Measurements from ENCODE around the gene CCNT2. TPM values are rescaled to one million over a fixed set of nuclear protein-coding genes. Genes with fewer than 3 reads are reported as not detected.

The CCNT2 gene
- total RNA-seq, 4 donors from 2014 or later = 53.2 to 152 (median 84.9) TPM

GRCh38 chr2:134946073-134946472 is 27.5 kb downstream of the CCNT2 start:
- TF ChIP-seq CTCF (IDR thresholded peaks at IDR 0.05) = no peak
- Histone ChIP-seq H3K9me3 (no peaks in the 10 kb centered on the region), H3K27me3 (no peaks in the 10 kb centered on the region), H3K4me3 (no peak overlapping the region), H3K27ac (no peak overlapping the region), H3K36me3 (no peaks in the 10 kb centered on the region), H3K4me1 (no peaks in the 10 kb centered on the region)
- intact Hi-C loops (cut with DNase I; ENCODE audit: low total_unique reads) = no loop called here
- no peak for DNase-seq

- no peaks in the 10 kb centered on the region for H3K36me3 ChIP-seq
- H3K4me1 ChIP-seq = no peaks in the 10 kb centered on the region
- TF ChIP-seq CTCF (IDR thresholded peaks at IDR 0.05) (no peak), POLR2A (IDR thresholded peaks at IDR 0.05) (no peak)
- intact Hi-C loops (cut with DNase I; ENCODE audit: low total_unique reads) = no loop called here
- no peaks in the 10 kb centered on the region for H3K27me3 ChIP-seq
- H3K4me3 ChIP-seq = no peak overlapping the region
- no peak for DNase-seq
- no peak overlapping the region for H3K27ac ChIP-seq
- no peaks in the 10 kb centered on the region for H3K9me3 ChIP-seq
Measured at GRCh38 chr2:134949981-134950708, 31.5 kb downstream of the CCNT2 start.

GRCh38 chr2:134950886-134951285 is 32.3 kb downstream of the CCNT2 start:
- Histone ChIP-seq H3K36me3 (no peaks in the 10 kb centered on the region), H3K27me3 (no peaks in the 10 kb centered on the region), H3K9me3 (no peaks in the 10 kb centered on the region), H3K27ac (no peak overlapping the region), H3K4me3 (no peak overlapping the region), H3K4me1 (no peaks in the 10 kb centered on the region)
- intact Hi-C loops (cut with DNase I; ENCODE audit: low total_unique reads) = no loop called here
- TF ChIP-seq POLR2A (IDR thresholded peaks at IDR 0.05) (no peak), CTCF (IDR thresholded peaks at IDR 0.05) (no peak)
- no peak for DNase-seq

GRCh38 chr2:134952608-134953007 is 34.0 kb downstream of the CCNT2 start:
- Histone ChIP-seq H3K27ac (no peak overlapping the region), H3K36me3 (no peaks in the 10 kb centered on the region), H3K4me3 (no peak overlapping the region), H3K9me3 (no peaks in the 10 kb centered on the region), H3K4me1 (no peaks in the 10 kb centered on the region), H3K27me3 (no peaks in the 10 kb centered on the region)
- DNase-seq = no peak
- TF ChIP-seq CTCF (IDR thresholded peaks at IDR 0.05) (no peak), POLR2A (IDR thresholded peaks at IDR 0.05) (no peak)
- intact Hi-C loops (cut with DNase I; ENCODE audit: low total_unique reads) = no loop called here

- Histone ChIP-seq H3K4me3 (no peak overlapping the region), H3K4me1 (no peaks in the 10 kb centered on the region), H3K27ac (no peak overlapping the region), H3K9me3 (no peaks in the 10 kb centered on the region), H3K27me3 (no peaks in the 10 kb centered on the region), H3K36me3 (no peaks in the 10 kb centered on the region)
- intact Hi-C loops (cut with DNase I; ENCODE audit: low total_unique reads) = no loop called here
- DNase-seq = no peak
- TF ChIP-seq POLR2A (IDR thresholded peaks at IDR 0.05) = no peak
- TF ChIP-seq CTCF (IDR thresholded peaks at IDR 0.05) = no peak
Measured at GRCh38 chr2:134954065-134954464, 35.4 kb downstream of the CCNT2 start.

Measured in uterus (tissue), 4 donors.